Measurements from ENCODE around the gene VWC2L.

VWC2L gene

DNA sequence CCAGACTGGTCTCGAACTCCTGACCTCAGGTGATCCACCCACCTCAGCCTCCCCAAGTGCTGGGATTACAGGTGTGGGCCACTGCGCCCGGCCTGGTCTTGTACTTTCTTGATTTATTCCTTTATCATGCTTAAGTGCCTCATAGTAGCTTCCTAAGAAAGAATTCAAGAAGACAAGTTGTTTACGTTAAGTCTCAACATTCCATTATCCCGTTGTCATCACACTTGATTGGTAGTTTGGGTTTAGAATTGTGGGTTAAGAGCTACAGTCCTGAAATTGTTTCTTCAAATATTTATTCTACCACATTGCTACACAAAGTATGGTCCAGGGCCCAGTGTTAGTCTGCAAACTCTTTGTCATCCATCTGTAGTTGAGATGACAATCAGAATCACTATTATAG, 194.0 kb downstream of the VWC2L start:
- DNase-seq: no peak

DNA sequence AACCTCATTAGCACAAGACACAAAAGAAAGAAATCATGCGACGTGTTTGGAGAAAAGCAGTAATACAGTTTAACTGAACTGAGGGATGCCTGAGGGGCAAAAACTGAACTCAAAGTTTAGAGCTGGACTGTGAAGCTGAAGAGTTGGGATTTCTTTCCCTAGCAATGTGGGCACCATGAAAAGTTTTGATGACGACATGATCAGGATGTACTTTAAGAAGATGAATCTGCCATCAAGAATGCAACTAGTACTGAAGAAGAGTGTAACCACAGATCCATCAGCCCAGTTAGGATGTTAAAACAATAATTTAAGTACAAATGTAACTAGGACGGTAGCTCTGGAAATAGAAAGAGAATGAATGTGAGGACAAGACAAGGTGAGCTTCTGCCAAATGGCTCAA, 196.2 kb downstream of the VWC2L start:
- DNase-seq: no peak

DNA sequence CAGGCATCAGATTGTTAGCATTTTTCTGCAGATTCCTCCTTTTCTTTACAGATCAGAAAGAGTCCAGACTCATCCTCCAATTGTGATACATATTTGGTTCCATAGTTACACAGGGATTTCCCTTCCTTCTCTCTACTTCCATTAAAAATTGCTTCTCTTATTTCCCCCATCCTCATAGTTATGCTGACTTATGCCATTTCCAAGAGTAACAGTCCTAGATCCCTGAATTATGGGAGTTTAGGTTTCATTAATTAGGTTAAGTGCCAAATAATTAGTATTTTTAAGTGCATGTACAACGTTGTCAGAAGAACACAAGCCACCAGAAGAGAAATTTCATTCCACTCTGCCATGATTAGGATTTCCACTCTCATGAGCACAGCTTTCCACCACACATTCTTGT, 200.2 kb downstream of the VWC2L start:
- DNase-seq: no peak

DNA sequence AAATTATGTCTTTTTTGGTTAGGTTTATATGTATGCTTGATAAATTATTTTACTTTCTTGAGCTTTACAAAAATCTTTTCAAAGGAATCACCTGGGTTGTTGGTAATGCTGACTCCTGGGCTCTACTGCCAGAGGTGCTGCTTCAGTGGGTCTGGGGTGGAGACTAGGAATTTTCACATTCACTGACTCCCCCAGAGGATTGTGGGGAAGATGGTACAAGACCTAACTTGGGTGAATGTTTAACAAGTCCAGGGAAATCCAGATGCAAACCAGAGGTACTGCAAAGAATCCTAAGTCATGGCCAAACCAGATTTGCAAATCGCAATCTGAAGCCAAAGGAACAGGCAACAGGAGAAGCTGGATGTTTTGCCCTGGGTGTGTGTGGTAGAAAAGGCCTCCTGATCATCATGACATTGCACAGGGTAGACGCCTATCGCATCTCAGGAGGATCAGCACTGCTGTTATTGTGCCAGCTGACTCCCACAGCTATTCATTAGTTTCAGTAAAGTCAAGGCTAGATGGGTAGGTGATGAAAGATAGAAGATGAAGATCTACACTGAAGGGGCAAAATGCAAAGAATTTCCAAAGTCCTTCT, 213.4 kb downstream of the VWC2L start:
- DNase-seq: no peak

DNA sequence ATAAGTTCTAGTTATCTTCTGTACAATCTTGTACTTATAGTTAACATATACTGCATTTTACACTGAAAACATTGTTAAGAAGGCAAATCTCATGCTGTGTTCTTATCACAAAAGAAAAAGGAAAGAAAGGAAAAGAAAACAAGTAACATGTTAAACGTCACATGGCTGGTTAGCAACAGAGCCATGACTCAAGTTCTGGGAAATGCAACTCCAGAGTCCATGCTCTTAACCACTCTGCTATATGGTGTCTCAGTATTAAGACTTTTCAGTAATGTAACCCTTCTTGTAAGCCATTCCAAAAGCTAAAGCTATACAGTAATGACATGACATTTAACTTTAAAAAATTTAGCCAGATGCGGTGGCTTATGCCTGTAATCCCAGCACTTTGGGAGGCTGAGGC, 217.2 kb downstream of the VWC2L start:
- no peak for DNase-seq

All from femur (tissue), 1 donor.